Measurements from ENCODE around the gene PLK1.
"Not testable (repeated sequence)": the region's sequence is repeated elsewhere in the genome, so short reads cannot be mapped to it uniquely, and the experiment has no call there.

The PLK1 gene

GRCh38 chr16:23678430-23679273, at the start of gene PLK1:
PLK1 (plus strand) TSS chr16:23678889; CDS start chr16:23678933, 44 bp downstream.
- peak; percentile 93 for DNase-seq

- no peak for DNase-seq
Measured at GRCh38 chr16:23629516-23629915, 49.2 kb upstream of the PLK1 start.

GRCh38 chr16:23631874-23632273, 46.8 kb upstream of the PLK1 start:
- DNase-seq, result not testable (repeated sequence)

- DNase-seq, result no peak
Measured at GRCh38 chr16:23634461-23635036, 44.1 kb upstream of the PLK1 start.

- no peak for DNase-seq
Measured at GRCh38 chr16:23635958-23636357, 42.7 kb upstream of the PLK1 start.

- no peak for DNase-seq
Measured at GRCh38 chr16:23640615-23640930, 38.1 kb upstream of the PLK1 start.

GRCh38 chr16:23640931-23641765, 37.5 kb upstream of the PLK1 start, which contains the start of the genes DCTN5 and PALB2:
DCTN5 (plus strand) TSS chr16:23641466; CDS start chr16:23641543, 77 bp downstream.
PALB2 (minus strand) TSS chr16:23641310; CDS start chr16:23641157, 153 bp downstream.
- peak; percentile 96 for DNase-seq

- DNase-seq, result no peak
Measured at GRCh38 chr16:23642246-23642774, 36.4 kb upstream of the PLK1 start.

- no peak for DNase-seq
Measured at GRCh38 chr16:23650674-23651416, 27.8 kb upstream of the PLK1 start.

- no peak for DNase-seq
Measured at GRCh38 chr16:23651943-23652468, 26.7 kb upstream of the PLK1 start.

GRCh38 chr16:23663918-23664317, 14.8 kb upstream of the PLK1 start:
- DNase-seq, result no peak

GRCh38 chr16:23666571-23667354, 11.9 kb upstream of the PLK1 start:
- no peak for DNase-seq

- DNase-seq, result no peak
Measured at GRCh38 chr16:23667355-23667659, 11.4 kb upstream of the PLK1 start.

- DNase-seq, result no peak
Measured at GRCh38 chr16:23668225-23668624, 10.5 kb upstream of the PLK1 start.

- no peak for DNase-seq
Measured at GRCh38 chr16:23668873-23669272, 9.8 kb upstream of the PLK1 start.

GRCh38 chr16:23670137-23670776, 8.4 kb upstream of the PLK1 start:
- no peak for DNase-seq

- DNase-seq, result no peak
Measured at GRCh38 chr16:23673971-23674614, 4.6 kb upstream of the PLK1 start.

GRCh38 chr16:23676924-23677480, 1.7 kb upstream of the PLK1 start:
- no peak for DNase-seq

GRCh38 chr16:23679274-23679985, 741 bp downstream of the PLK1 start:
- peak; percentile 81 for DNase-seq

GRCh38 chr16:23679986-23680336, 1.3 kb downstream of the PLK1 start:
- DNase-seq, result no peak

Measured in OCI-M1 (cell line).